ENCODE measurements around the gene PMPCA. TPM values are rescaled to one million over a fixed set of nuclear protein-coding genes. Genes with fewer than 3 reads are reported as not detected.

Gene PMPCA
- total RNA-seq, 1 experiment from 2014 or later, result 94.5 TPM

GRCh38 chr9:136421791-136422190, 11.3 kb downstream of the PMPCA start:
- no peak overlapping the region for H2BK20ac ChIP-seq (ENCODE audit: low read depth, low read length, poor library complexity, severe bottlenecking)
- no peak overlapping the region for H3K27ac Mint-ChIP-seq
- no peaks in the 10 kb centered on the region for H3K9me3 Mint-ChIP-seq
- no peak overlapping the region for H4K5ac ChIP-seq (ENCODE audit: insufficient read length, low read depth, low read length)
- H2AFZ ChIP-seq (ENCODE audit: low read length), result no peak overlapping the region
- no peak overlapping the region for H3K9ac ChIP-seq (ENCODE audit: extremely low read depth, insufficient read length, low read length)
- H3K23ac ChIP-seq (ENCODE audit: insufficient read length, low read depth, low read length), result no peak overlapping the region
- no peak overlapping the region for H2BK15ac ChIP-seq (ENCODE audit: low read depth, low read length)
- no peak overlapping the region for H4K91ac ChIP-seq (ENCODE audit: insufficient read length, low read depth, low read length)
- H2AK5ac ChIP-seq (ENCODE audit: insufficient read length, low read length), result no peak overlapping the region
- no peaks in the 10 kb centered on the region for H4K20me1 ChIP-seq (ENCODE audit: control insufficient read depth, insufficient read depth, insufficient read length)
- no peak overlapping the region for H2BK12ac ChIP-seq (ENCODE audit: insufficient read length, low read depth, low read length)
- WGBS (ENCODE audit: extremely low coverage, insufficient read length, low lambda C conversion rate), result no CpG with 5 or more reads among the region's 21 CpGs
- H3K18ac ChIP-seq (ENCODE audit: insufficient read length, low read depth, low read length), result no peak overlapping the region
- peaks cover 23 to 88% (median 68%) of the 10 kb centered on the region in 3 experiments for H3K36me3 Mint-ChIP-seq (ENCODE audit: insufficient read depth in 1 of 3, low read depth in 3 of 3)
- H3K4me1 Mint-ChIP-seq, result no peaks in the 10 kb centered on the region
- no peak overlapping the region for H3K56ac ChIP-seq (ENCODE audit: insufficient read length, low read depth, low read length)
- no peaks in the 10 kb centered on the region for H3K9me3 ChIP-seq (ENCODE audit: control insufficient read depth, low read depth, low read length)
- no peak overlapping the region for H3T11ph ChIP-seq (ENCODE audit: low read length)
- H3K4me1 ChIP-seq (ENCODE audit: insufficient read depth, low read length), result no peaks in the 10 kb centered on the region
- no peaks in the 10 kb centered on the region for H3K79me1 ChIP-seq (ENCODE audit: insufficient read depth, low read depth, low read length, poor library complexity, severe bottlenecking)
- H3K4me2 ChIP-seq (ENCODE audit: insufficient read depth, insufficient read length, low read length), result no peak overlapping the region
- no peak overlapping the region for H2BK120ac ChIP-seq (ENCODE audit: low read depth, low read length, poor library complexity, severe bottlenecking)
- DNase-seq, result no peak
- no peak overlapping the region for H3K4ac ChIP-seq (ENCODE audit: low read depth, low read length)
- no peak overlapping the region for H4K8ac ChIP-seq (replicated peaks; ENCODE audit: insufficient read length, low read depth, low read length)
- H3K27me3 ChIP-seq (ENCODE audit: insufficient read depth, low read length), result no peaks in the 10 kb centered on the region
- no peaks in the 10 kb centered on the region for H3K23me2 ChIP-seq (ENCODE audit: insufficient read length, low read depth, low read length, poor library complexity, severe bottlenecking)
- H3K79me2 ChIP-seq (ENCODE audit: insufficient read depth, low read length), result no peaks in the 10 kb centered on the region
- H2BK5ac ChIP-seq (ENCODE audit: insufficient read length, low read length), result no peak overlapping the region
- H3K27me3 Mint-ChIP-seq (ENCODE audit: low read depth), result no peaks in the 10 kb centered on the region
- H3K4me3 Mint-ChIP-seq, result no peak overlapping the region
- H3K14ac ChIP-seq (ENCODE audit: insufficient read depth, low read length), result no peak overlapping the region
- TF ChIP-seq CTCF (conservative IDR thresholded peaks at IDR 0.05), result no peak
- no peak overlapping the region for H3K27ac ChIP-seq (ENCODE audit: insufficient read length, low read depth, low read length)
